Activated CD4-positive, alpha-beta T cell treated with anti-CD3 and anti-CD28 coated beads, Interleukin-2, amount 50 U/mL, for 16 hours (primary cell): Measurements from ENCODE around the gene MAP4K3.

ENCODE experiments used
- DNase-seq: peaks from one replicate; pipeline ENCODE4 v3.0.0-alpha.2; 2020

MAP4K3 gene

GRCh38 chr2:39436592-39437521 lies at the start of gene MAP4K3:
TSS of gene MAP4K3 (minus strand) at chr2:39437285. CDS start at chr2:39436987, 298 bp downstream.
- DNase-seq, result peak; percentile 92

GRCh38 chr2:39486071-39486470 lies 49.0 kb upstream of the MAP4K3 start:
- no peak for DNase-seq

- DNase-seq, result no peak
Measured at GRCh38 chr2:39484620-39485495, 47.8 kb upstream of the MAP4K3 start.

GRCh38 chr2:39484206-39484605 lies 47.1 kb upstream of the MAP4K3 start:
- no peak for DNase-seq

DNA sequence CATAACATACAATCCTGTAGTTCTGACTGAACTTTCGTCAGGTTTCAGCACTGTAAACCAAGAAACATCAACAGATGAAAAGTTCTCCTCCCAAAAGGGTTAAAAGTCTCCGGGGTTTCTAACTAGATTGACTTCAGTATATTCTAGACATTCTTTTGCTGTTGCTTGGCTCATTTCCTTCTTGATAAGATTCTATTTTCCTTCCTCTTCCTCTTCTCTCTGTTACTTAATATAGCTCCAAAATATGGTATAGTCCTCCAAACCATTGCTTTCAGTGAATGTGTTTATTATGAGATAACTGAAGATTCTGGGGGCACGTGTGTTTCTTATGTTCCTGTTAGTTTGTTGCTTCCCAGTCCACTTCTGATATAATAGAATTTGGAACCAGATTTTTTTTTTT lies 46.4 kb upstream of the MAP4K3 start:
- no peak for DNase-seq

DNA sequence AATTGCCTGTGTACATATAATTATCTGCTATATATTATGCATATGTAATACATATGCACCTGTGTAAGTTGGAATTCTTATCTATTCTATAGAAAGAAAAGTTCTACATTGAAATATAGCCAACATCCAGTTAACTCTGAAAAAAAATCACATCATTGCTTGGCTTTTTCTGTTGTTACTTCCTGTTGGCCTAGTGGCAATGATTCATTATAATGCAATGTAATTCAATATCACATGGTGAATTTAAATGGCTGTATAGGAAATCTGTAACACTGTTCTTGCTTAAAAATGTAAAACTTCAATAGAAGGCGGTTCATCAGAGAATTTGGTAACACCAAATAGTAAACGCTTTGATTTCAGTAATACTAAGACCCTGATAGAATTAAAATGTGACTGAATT lies 44.5 kb upstream of the MAP4K3 start:
- no peak for DNase-seq

DNA sequence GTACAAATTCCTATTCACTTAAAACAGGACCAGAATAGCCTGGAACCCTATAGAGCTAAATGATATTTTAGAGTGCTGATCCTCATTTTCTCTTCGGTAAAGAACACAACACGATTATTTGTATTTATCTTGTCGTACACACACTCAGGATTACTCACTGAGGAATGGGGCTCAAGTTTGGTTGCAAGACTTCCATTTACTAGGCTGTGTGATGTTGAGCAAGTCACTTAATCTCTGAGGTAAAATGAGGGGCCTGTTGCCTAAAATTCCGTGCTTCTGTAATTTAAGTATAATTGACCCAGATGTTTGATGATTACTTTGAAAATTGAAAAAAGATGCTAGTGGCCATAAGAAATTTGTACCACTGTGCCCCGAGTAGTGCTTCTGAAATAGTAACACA lies 42.6 kb upstream of the MAP4K3 start:
- DNase-seq, result no peak

- no peak for DNase-seq
Measured at GRCh38 chr2:39479053-39479670, 42.1 kb upstream of the MAP4K3 start.

GRCh38 chr2:39476524-39476923 lies 39.4 kb upstream of the MAP4K3 start:
- no peak for DNase-seq

- DNase-seq, result no peak
Measured at GRCh38 chr2:39475006-39475405, 37.9 kb upstream of the MAP4K3 start.

- DNase-seq, result no peak
Measured at GRCh38 chr2:39470580-39470979, 33.5 kb upstream of the MAP4K3 start.

GRCh38 chr2:39469807-39470206 lies 32.7 kb upstream of the MAP4K3 start:
- DNase-seq, result no peak

DNA sequence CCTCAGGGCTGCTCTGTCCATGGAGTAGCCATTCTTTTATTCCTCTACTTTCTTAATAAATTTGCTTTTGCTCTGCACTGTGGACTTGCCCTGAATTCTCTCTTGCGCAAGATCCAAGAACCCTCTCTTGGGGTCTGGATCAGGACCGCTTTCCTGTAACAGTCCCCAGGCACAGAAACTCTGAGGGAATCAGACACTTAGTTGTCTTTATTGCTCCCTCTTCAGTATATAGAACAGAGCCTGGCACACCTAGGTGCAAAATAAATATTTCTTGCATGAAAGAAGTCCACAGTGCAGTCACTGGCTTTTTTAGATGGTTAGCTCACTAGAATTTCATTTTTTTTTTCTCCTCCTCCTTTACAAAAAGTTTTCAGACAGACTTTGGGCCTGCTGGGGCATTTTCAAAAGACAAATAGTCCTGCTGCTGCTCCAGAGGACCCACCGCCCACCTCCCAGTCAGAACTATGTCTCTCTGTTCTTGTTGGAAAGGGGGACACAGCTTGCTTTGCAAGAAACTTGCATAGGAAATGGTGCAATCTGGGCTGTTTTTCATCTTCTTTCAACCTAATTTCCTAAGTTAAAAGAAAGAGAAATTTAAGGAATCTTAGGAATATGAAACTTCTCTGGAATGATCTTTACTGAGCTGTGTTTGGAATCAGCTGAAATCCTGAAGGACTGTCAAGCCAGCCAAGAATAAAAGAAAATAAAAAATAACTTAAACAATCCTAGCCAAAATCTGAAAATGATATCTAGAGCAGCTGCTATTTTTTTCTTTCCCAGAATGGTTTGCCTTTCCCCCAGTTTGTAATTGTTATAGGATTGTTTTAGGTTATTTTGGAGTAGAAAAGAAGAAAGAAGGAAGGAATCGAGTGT lies 31.7 kb upstream of the MAP4K3 start:
- DNase-seq, result no peak

DNA sequence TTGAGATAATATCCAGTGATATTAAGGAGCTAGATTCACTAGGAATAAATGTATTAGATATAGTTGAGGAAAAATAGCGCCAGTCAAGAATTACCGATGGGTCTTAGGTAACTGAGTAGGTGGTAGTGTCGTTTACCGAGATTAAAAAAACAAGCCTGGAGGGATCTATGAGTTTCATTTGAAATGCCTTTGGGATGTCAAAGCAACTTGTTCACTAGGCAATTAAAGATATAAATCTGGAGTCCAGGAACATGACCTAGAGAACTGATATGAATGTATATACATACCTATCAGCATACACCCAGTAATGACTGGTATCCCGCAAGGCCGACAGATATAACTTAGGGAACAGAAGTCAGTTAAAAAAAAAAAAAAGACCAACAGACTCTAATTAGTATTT lies 29.2 kb upstream of the MAP4K3 start:
- DNase-seq, result no peak

GRCh38 chr2:39464864-39465263 lies 27.8 kb upstream of the MAP4K3 start:
- DNase-seq, result no peak

GRCh38 chr2:39455826-39456225 lies 18.7 kb upstream of the MAP4K3 start:
- no peak for DNase-seq

GRCh38 chr2:39452396-39452795 lies 15.3 kb upstream of the MAP4K3 start:
- no peak for DNase-seq

DNA sequence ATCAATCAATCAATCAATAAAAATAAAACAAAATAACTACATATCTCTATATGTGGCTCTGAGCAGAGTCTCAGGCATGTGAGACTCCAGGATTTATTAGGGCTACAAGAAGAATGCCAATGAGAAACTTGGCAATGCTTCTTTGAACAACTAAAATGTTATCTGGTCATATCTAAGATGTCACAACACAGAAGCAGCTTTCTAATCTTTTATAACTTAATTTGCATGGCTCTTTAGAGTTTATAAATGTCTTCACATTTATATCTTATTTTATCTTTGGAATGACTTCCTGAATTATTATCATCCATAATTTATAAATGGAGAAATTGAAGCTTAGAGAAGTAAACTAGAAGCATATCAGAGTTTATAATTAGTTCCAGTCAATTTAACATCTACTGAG lies 14.9 kb upstream of the MAP4K3 start:
- no peak for DNase-seq

GRCh38 chr2:39448169-39448502 lies 11.1 kb upstream of the MAP4K3 start:
- no peak for DNase-seq

- DNase-seq, result no peak
Measured at GRCh38 chr2:39447266-39448168, 10.4 kb upstream of the MAP4K3 start.

DNA sequence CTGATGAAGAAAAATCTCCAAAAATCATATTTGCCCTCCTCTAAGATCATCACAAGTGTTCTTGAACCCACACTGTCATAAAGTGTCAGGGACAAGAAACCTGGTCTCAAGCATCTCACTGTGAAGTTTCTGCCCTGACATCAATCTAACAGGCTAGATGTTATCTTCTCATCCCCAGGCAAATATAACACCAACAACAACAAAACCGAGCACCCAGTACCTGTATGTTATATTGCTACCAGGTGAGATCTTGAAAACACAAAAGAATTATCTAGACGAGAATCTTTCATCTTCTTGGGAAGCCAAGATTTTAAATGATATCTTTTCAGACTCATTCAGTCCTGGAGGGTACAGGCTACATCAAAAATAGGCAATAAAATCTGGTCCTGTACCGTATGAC lies 8.8 kb upstream of the MAP4K3 start:
- DNase-seq, result no peak
